ENCODE results near the gene RIOX2. TPM values are rescaled to one million over a fixed set of nuclear protein-coding genes. Genes with fewer than 3 reads are reported as not detected.

Gene RIOX2
- total RNA-seq, 4 donors from 2014 or later = 22.3 to 32.0 (median 24.4) TPM

GRCh38 chr3:97957617-97958311, 14.5 kb downstream of the RIOX2 start:
- TF ChIP-seq CTCF (IDR thresholded peaks at IDR 0.05) (no peak), POLR2AphosphoS5 (IDR thresholded peaks at IDR 0.05) (no peak), POLR2A (IDR thresholded peaks at IDR 0.05) (no peak), EP300 (IDR thresholded peaks at IDR 0.05) (no peak)
- Histone ChIP-seq H3K36me3 (peaks cover 0 to 59% of the 10 kb centered on the region in 2 donors), H3K4me1 (peaks cover 0 to 8% (median 0%) of the 10 kb centered on the region in 3 donors), H3K27ac (no peak overlapping the region), H3K27me3 (no peaks in the 10 kb centered on the region), H3K4me3 (no peak overlapping the region), H3K9me3 (no peaks in the 10 kb centered on the region)
- peak; percentile 46 for ATAC-seq
- 73 to 75% methylated on average over 5 to 6 of the region's 8 CpGs for WGBS, 2 donors (ENCODE audit: low coverage in 1 of 2)

- Histone ChIP-seq H3K36me3 (peaks cover 0 to 72% of the 10 kb centered on the region in 2 donors), H3K27ac (no peak overlapping the region), H3K9me3 (no peaks in the 10 kb centered on the region), H3K4me1 (peaks cover 0 to 8% (median 0%) of the 10 kb centered on the region in 3 donors), H3K27me3 (no peaks in the 10 kb centered on the region), H3K4me3 (no peak overlapping the region)
- TF ChIP-seq EP300 (IDR thresholded peaks at IDR 0.05) (no peak), POLR2AphosphoS5 (IDR thresholded peaks at IDR 0.05) (no peak), CTCF (IDR thresholded peaks at IDR 0.05) (no peak), POLR2A (IDR thresholded peaks at IDR 0.05) (no peak)
- 93 to 94% methylated on average over 3 of the region's 3 CpGs for WGBS, 2 donors (ENCODE audit: low coverage in 1 of 2)
- ATAC-seq = no peak
These were observed 16.2 kb downstream of the RIOX2 start for GRCh38 chr3:97956051-97956450.

GRCh38 chr3:97954228-97954827, 17.9 kb downstream of the RIOX2 start:
- Histone ChIP-seq H3K4me1 (peaks cover 0 to 8% (median 0%) of the 10 kb centered on the region in 3 donors), H3K36me3 (peaks cover 0 to 77% of the 10 kb centered on the region in 2 donors), H3K9me3 (no peaks in the 10 kb centered on the region), H3K27ac (no peak overlapping the region), H3K27me3 (no peaks in the 10 kb centered on the region), H3K4me3 (no peak overlapping the region)
- ATAC-seq = no peak
- 65 to 75% methylated on average over 2 to 6 of the region's 9 CpGs for WGBS, 2 donors (ENCODE audit: low coverage in 1 of 2)
- TF ChIP-seq CTCF (IDR thresholded peaks at IDR 0.05) (peak in 1 of 4 experiments; percentile 22), EP300 (IDR thresholded peaks at IDR 0.05) (no peak)

GRCh38 chr3:97952872-97953271, 19.4 kb downstream of the RIOX2 start:
- WGBS, 2 donors (ENCODE audit: low coverage in 1 of 2) = 80 to 100% methylated on average over 1 of the region's 1 CpG
- no peaks in the 10 kb centered on the region for H3K27me3 ChIP-seq
- ATAC-seq = no peak
- H3K4me1 ChIP-seq = no peaks in the 10 kb centered on the region
- H3K27ac ChIP-seq = no peak overlapping the region
- no peaks in the 10 kb centered on the region for H3K9me3 ChIP-seq
- TF ChIP-seq EP300 (IDR thresholded peaks at IDR 0.05) (no peak), POLR2AphosphoS5 (IDR thresholded peaks at IDR 0.05) (no peak), POLR2A (IDR thresholded peaks at IDR 0.05) (no peak), CTCF (IDR thresholded peaks at IDR 0.05) (no peak)
- no peak overlapping the region for H3K4me3 ChIP-seq
- peaks cover 0 to 81% of the 10 kb centered on the region in 2 donors for H3K36me3 ChIP-seq

GRCh38 chr3:97952280-97952679, 20.0 kb downstream of the RIOX2 start:
- peak; percentile 89 for ATAC-seq
- H3K36me3 ChIP-seq = peaks cover 0 to 87% of the 10 kb centered on the region in 2 donors
- H3K27ac ChIP-seq = no peak overlapping the region
- no peak overlapping the region for H3K4me3 ChIP-seq
- no peaks in the 10 kb centered on the region for H3K9me3 ChIP-seq
- 93% methylated on average over 3 of the region's 3 CpGs; no CpG with 5 or more reads in 1 of the 2 donors for WGBS, 2 donors (ENCODE audit: low coverage in 1 of 2)
- H3K27me3 ChIP-seq = no peaks in the 10 kb centered on the region
- peak; percentile 49 for TF ChIP-seq POLR2AphosphoS5 (IDR thresholded peaks at IDR 0.05)
- TF ChIP-seq EP300 (IDR thresholded peaks at IDR 0.05) = no peak
- H3K4me1 ChIP-seq = no peaks in the 10 kb centered on the region

All from gastroesophageal sphincter (tissue), 4 donors.